Pons (tissue), 1 donor: ENCODE data around the gene NDUFA11.
"Not testable (repeated sequence)": the region's sequence is repeated elsewhere in the genome, so short reads cannot be mapped to it uniquely, and the experiment has no call there.

ENCODE experiments used
- DNase-seq: peaks from one replicate; pipeline ENCODE4 v3.0.0-alpha.2; 2016; ENCODE audit warnings: low spot score

NDUFA11 gene

GRCh38 chr19:5889288-5889971 is 14.2 kb downstream of the NDUFA11 start:
- no peak for DNase-seq

- not testable (repeated sequence) for DNase-seq
These were observed 19.4 kb downstream of the NDUFA11 start for GRCh38 chr19:5884065-5884811.

GRCh38 chr19:5883157-5883873 is 20.3 kb downstream of the NDUFA11 start:
- not testable (repeated sequence) for DNase-seq

GRCh38 chr19:5882421-5882968 is 21.1 kb downstream of the NDUFA11 start:
- no peak for DNase-seq

GRCh38 chr19:5881543-5882299 is 21.9 kb downstream of the NDUFA11 start:
- DNase-seq = no peak

- no peak for DNase-seq
These were observed 22.9 kb downstream of the NDUFA11 start for GRCh38 chr19:5880604-5881078.

- DNase-seq = no peak
These were observed 23.4 kb downstream of the NDUFA11 start for GRCh38 chr19:5880196-5880595.

GRCh38 chr19:5877882-5878281 is 25.7 kb downstream of the NDUFA11 start:
- DNase-seq = no peak

- DNase-seq = no peak
These were observed 26.2 kb downstream of the NDUFA11 start for GRCh38 chr19:5877427-5877826.

GRCh38 chr19:5874496-5874895 is 29.1 kb downstream of the NDUFA11 start:
- DNase-seq = not testable (repeated sequence)

- no peak for DNase-seq
These were observed 29.9 kb downstream of the NDUFA11 start for GRCh38 chr19:5873617-5874199.

- no peak for DNase-seq
These were observed 32.6 kb downstream of the NDUFA11 start for GRCh38 chr19:5870986-5871394.

- no peak for DNase-seq
These were observed 36.1 kb downstream of the NDUFA11 start for GRCh38 chr19:5867201-5868136.

- no peak for DNase-seq
These were observed 37.8 kb downstream of the NDUFA11 start for GRCh38 chr19:5865772-5866171.

- no peak for DNase-seq
These were observed 38.7 kb downstream of the NDUFA11 start for GRCh38 chr19:5864725-5865486.

- no peak for DNase-seq
These were observed 39.4 kb downstream of the NDUFA11 start for GRCh38 chr19:5864013-5864720.

GRCh38 chr19:5863030-5863665 is 40.4 kb downstream of the NDUFA11 start:
- no peak for DNase-seq
